Measurements from ENCODE around the gene MED15. TPM values are rescaled to one million over a fixed set of nuclear protein-coding genes. Genes with fewer than 3 reads are reported as not detected.
A peak's percentile ranks its signal among the peaks of the same experiment; 100 is the strongest.

The MED15 gene
- total and polyA plus RNA-seq, 7 donors: 25.8 to 86.8 (median 37.5) TPM

DNA sequence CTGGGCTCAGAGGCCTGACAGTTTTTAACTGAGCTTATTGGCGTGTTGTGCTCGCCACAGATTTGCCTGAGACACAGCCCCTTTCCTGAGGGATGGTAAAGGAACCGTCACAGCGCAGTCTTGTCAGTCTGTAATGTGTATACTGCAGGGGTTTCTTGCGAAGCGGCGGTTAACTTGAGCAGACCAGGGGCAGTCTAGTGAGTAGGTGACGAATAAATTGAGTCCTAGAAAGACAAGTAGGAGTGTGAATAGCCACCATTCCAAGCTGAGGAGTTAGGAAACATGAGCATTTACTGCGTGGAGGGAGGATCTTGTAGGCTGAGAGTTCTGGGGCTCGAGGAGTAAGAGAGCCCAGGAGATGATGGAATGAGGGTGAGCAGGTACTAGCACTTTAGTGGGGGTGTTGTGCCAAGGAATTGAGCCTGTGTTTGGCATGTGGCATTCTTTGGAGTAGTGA lies 1.4 kb downstream of the MED15 start:
- no peak for DNase-seq
- peak overlapping the region; percentile 14 to 86 (median 80) for H3K4me3 ChIP-seq
- no peak for TF ChIP-seq CTCF (IDR thresholded peaks at IDR 0.05)
- no peak for TF ChIP-seq EP300 (IDR thresholded peaks at IDR 0.05)
- TF ChIP-seq POLR2AphosphoS5 (IDR thresholded peaks at IDR 0.05): no peak
- H3K36me3 ChIP-seq: no peaks in the 10 kb centered on the region
- H3K27me3 ChIP-seq: no peaks in the 10 kb centered on the region
- H3K27ac ChIP-seq: peak overlapping the region; percentile 96 to 99 (median 97)
- intact Hi-C loops (cut with DNase I): loop anchor here (2.0 kb wide), 2 partner anchors 22 to 42 kb away; no protein-coding TSS in a partner anchor
- H3K4me1 ChIP-seq: peaks cover 0 to 56% (median 43%) of the 10 kb centered on the region in 4 donors
- H3K9me3 ChIP-seq: no peaks in the 10 kb centered on the region
- WGBS, 2 donors: 27 to 44% methylated on average over 10 of the region's 10 CpGs

DNA sequence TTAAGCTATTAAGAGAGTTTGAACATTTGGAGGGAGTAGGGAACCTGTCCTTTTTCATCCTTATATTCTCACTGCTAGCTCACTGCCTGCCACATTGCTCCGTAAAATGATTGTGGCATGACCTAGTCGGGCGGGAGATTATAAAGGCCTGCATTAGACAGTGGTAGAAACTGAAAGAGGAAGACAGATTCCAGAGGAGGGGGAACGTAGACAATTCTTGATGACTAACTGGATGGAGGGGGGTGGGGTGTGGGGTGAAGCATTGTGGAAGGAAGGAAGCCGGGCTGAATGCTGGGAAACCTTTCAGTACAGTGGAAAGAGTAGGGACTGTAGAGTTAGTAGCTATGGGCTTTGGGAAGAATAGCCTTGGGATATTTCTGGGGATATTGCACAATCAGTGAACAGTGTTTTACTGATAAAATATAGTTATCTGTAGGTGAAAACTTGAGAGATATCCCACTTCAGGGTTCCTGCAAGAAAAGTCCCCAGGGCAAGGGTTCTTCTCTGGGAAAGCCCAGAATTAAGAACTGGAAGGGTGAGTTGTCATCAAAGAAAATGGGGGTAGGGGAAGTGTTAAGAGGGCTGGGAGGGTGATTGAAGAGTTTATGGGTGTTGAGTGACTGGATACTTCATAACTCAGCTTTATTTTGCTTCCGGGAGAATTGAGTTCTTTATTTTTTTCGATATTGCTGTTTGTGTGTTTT lies 2.1 kb downstream of the MED15 start:
- peaks cover 0 to 63% (median 46%) of the 10 kb centered on the region in 4 donors for H3K4me1 ChIP-seq

DNA sequence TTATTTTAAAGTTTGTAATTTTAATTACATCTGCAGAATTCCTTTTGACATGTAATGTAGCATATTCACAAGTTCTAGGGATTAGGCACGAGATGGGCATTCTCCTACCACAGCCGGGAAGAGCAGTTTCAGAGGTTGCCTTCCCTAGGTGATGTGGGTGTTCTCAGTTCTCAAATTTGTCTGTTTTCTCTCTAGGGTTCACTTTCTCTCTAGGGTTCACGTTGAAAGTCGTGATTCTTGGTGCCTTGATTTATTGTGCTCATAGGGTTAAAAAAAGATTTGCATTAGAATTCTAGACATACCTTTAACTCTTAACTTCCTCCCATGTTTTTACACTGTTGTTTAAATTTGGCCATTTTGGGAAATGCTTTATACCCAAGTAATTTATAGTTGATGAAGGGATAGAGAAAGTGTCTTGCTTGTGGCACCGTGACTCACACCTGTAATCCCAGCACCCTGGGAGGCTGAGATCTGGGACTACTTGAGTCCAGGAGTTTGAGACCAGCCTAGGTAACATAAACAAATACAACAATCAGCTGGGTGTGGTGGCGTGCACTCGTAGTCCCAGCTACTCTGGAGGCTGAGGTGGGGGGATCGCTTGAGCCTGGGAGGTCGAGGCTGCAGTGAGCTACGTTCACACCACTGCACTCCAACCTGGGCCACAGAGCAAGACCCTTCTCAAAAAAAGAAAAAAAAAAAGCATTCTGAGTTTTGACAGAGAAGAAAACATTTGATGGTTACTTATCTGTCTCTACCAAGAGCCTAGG lies 3.6 kb downstream of the MED15 start:
- Histone ChIP-seq H3K27ac (peak overlapping the region; percentile 96 to 99 (median 97)), H3K9me3 (no peaks in the 10 kb centered on the region), H3K27me3 (no peaks in the 10 kb centered on the region), H3K36me3 (no peaks in the 10 kb centered on the region), H3K4me1 (peaks cover 0 to 75% (median 56%) of the 10 kb centered on the region in 4 donors), H3K4me3 (no peak overlapping the region)
- intact Hi-C loops (cut with DNase I): no loop called here
- TF ChIP-seq POLR2A (IDR thresholded peaks at IDR 0.05): no peak
- no peak for TF ChIP-seq CTCF (IDR thresholded peaks at IDR 0.05)
- no peak for TF ChIP-seq POLR2AphosphoS5 (IDR thresholded peaks at IDR 0.05)
- TF ChIP-seq EP300 (IDR thresholded peaks at IDR 0.05): no peak
- 72 to 77% methylated on average over 10 of the region's 10 CpGs for WGBS, 2 donors
- no peak for DNase-seq

More for the DNA sequence above, 2.1 kb downstream of the MED15 start:
- DNase-seq: peak; percentile 89
- Histone ChIP-seq H3K9me3 (no peaks in the 10 kb centered on the region), H3K27me3 (no peaks in the 10 kb centered on the region), H3K27ac (peak overlapping the region; percentile 96 to 99 (median 97)), H3K4me3 (peak overlapping the region; percentile 14 to 86 (median 80)), H3K36me3 (no peaks in the 10 kb centered on the region)
- TF ChIP-seq CTCF (IDR thresholded peaks at IDR 0.05) (no peak), EP300 (IDR thresholded peaks at IDR 0.05) (peak in 1 of 4 donors; percentile 46), POLR2AphosphoS5 (IDR thresholded peaks at IDR 0.05) (peak in 3 of 4 donors; percentile 80 to 85 (median 85))
- intact Hi-C loops (cut with DNase I): loop anchor here (2.0 kb wide), 2 partner anchors 21 to 41 kb away; no protein-coding TSS in a partner anchor
- WGBS, 2 donors: 18 to 21% methylated on average over 7 of the region's 7 CpGs

DNA sequence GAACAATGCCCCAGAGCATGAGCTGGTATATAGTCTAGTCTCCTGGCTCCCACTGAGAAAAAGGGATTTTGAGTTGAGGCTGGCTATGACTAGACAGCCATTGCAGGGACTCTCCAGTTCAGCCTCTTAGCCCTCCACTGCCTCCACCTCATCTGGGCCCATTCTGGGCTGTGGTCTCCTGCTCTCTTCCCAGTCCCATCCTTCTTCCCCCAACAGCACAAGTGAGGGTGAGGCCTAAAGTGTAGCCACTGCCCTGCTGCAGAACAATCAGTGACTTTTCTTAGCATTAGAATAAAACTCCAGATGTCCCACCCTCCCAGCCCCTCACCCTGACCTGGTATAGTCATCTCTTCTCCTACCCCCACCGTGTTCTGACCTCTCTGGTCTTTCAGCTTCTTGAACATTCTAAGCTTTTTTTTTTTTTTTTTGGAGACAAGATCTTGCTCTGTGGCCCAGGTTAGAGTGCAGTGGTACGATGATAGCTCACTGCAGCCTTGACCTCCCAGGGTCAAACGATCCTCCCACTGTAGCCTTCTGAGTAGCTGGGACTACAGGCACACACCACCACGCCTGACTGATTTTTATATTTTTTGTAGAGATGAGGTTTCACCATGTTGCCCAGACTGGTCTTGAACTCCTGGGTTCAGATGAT lies 4.3 kb downstream of the MED15 start:
- TF ChIP-seq CTCF (IDR thresholded peaks at IDR 0.05) (no peak), POLR2A (IDR thresholded peaks at IDR 0.05) (no peak), EP300 (IDR thresholded peaks at IDR 0.05) (no peak), POLR2AphosphoS5 (IDR thresholded peaks at IDR 0.05) (no peak)
- H3K4me3 ChIP-seq: no peak overlapping the region
- H3K36me3 ChIP-seq: no peaks in the 10 kb centered on the region
- no peaks in the 10 kb centered on the region for H3K9me3 ChIP-seq
- intact Hi-C loops (cut with DNase I): no loop called here
- DNase-seq: no peak
- H3K27ac ChIP-seq: peak overlapping the region; percentile 96 to 99 (median 97)
- WGBS, 2 donors: 85 to 88% methylated on average over 4 of the region's 4 CpGs
- peaks cover 0 to 75% (median 56%) of the 10 kb centered on the region in 4 donors for H3K4me1 ChIP-seq
- no peaks in the 10 kb centered on the region for H3K27me3 ChIP-seq

Measured in sigmoid colon (tissue), 7 donors.